ENCODE measurements around the gene ACSF3.
"Not testable (repeated sequence)": the region's sequence is repeated elsewhere in the genome, so short reads cannot be mapped to it uniquely, and the experiment has no call there.

The ACSF3 gene

DNA sequence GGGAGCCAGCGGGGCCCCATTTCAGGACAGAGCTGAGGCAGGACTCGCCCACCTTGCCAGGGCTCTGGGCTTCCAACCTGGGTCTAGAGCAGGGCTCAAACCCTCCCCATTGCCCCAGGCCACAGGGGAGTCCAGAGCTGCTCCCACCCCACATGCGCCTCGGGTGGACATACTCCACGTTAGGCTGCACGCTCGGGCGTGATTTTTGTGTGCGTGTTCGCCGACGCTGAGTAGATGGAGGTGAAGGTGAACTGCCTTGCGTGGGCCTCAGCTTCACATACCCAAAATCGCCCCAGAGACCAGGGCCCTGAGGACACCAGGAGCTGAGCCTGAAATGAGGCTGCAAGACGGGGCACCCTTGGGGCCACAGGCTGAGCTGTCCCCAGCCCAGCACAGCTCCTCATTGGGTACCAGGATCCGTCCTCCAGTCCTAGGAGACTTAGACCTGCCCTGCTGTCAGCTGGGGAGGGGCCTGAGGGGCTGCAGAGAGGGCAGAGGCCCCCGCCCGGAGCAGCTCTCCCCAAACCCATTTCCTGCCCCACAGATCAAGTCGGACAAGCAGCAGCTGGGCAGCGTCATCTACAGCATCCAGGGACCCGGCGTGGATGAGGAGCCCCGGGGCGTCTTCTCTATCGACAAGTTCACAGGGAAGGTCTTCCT, 86.1 kb downstream of the ACSF3 start:
- DNase-seq, result no peak

DNA sequence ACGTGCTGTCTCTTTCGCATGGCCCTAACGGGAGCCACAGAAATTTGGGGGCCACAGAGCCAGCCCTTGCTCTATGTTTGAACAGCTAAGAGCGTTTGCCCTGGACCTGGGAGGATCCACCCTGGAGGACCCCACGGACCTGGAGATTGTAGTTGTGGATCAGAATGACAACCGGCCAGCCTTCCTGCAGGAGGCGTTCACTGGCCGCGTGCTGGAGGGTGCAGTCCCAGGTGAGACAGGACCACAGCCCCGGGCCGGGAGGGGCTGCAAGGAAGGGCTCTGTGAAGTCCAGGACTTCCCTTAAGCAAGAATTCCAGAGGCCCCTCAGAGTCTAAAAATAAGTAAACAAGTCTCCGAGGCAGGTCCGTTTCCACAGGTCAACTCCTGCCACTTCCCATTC, 89.8 kb downstream of the ACSF3 start:
- DNase-seq, result no peak

DNA sequence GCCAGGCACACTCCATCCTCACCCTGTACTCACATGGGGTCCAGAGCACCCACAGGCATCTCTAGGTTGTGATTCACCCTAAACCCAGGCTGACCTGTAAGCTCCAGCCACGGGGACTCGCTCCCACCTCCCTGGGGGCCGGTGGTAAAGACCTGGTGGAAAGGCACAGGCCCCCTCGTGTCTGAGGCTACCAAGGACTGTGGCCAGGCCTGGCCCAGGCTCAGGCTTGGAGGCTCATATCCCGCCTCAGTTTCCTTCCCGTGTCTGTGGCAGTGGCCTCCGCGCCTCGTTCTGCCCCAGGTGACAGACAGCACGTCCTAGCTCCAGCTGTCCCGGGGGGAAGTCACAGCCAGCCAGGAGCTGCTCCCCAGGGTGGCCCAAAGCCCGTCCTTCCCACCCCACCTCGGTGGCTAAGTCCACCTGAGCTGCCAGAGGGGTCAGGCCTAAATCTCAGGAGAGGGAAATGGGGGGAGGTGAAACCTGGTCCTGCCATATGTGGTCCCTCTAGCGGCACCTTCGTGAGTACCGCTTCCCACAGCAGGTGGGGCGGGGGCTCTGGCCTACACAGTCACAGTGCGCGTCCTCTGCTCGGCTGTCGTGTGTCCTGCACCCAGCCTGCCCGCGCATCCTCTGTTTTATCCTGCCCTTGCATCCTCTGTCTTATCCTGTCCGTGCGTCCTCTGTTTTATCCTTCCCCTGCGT, 90.5 kb downstream of the ACSF3 start:
- DNase-seq, result no peak

DNA sequence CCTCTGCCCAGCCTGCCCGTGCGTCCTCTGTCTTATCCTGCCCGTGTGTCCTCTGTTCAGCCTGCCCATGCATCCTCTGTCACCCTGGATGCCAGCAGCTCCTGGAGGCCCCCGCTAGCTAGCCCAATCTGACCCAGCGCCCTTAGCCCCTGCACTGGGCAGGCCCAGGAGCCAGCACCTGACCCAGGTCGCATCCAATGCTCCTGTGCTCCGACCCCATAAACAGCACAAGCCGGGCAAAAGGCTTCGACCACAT, 91.0 kb downstream of the ACSF3 start:
- DNase-seq, result no peak

DNA sequence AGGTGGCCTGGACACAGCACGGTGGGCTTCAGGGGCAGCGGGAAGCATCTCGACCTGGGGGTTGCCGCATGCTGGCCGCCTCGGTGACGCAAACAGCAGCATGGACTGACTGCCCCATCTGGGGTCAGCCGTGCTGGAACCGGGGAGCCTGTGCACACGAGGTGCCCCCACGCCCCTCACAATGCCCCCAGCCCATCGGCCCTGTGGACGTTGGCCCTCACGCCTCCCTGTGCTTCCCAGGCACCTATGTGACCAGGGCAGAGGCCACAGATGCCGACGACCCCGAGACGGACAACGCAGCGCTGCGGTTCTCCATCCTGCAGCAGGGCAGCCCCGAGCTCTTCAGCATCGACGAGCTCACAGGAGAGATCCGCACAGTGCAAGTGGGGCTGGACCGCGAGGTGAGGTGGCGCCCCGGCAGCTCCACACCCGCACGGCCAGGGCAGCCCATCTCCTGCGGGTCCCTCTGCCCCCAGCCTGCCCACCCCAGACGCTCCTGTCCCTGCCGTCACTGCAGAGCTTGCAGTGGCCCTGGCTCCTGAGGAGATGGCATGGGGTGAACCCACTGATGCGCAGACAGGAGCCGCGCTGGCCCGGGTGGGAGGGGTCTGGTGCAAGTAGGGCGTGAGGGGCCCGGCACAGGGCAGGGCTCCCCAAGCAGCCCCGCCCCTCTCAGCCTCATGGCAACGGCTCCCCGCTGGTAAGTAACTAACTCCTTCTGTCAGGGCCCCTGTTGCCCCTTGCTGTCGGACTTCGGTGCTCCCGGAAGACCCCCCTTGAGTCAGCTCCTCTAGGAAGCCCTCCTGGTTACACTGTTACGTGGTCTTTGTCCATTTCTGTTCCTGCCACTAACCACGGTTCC, 91.5 kb downstream of the ACSF3 start:
- no peak for DNase-seq

DNA sequence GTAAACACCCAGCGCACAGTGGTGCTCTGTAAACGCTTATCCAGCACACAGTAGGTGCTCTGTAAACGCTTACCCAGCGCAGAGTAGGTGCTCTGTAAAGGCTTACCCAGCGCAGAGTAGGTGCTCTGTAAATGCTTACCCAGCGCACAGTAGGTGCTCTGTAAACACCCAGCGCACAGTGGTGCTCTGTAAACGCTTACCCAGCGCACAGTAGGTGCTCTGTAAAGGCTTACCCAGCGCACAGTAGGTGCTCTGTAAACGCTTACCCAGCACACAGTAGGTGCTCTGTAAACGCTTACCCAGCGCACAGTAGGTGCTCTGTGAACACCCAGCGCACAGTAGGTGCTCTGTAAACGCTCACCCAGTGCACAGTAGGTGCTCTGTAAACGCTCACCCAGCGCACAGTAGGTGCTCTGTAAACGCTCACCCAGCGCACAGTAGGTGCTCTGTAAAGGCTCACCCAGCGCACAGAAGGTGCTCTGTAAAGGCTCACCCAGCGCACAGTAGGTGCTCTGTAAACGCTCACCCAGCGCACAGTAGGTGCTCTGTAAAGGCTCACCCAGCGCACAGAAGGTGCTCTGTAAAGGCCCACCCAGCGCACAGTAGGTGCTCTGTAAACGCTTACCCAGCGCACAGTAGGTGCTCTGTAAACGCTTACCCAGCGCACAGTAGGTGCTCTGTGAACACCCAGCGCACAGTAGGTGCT, 92.4 kb downstream of the ACSF3 start:
- not testable (repeated sequence) for DNase-seq

DNA sequence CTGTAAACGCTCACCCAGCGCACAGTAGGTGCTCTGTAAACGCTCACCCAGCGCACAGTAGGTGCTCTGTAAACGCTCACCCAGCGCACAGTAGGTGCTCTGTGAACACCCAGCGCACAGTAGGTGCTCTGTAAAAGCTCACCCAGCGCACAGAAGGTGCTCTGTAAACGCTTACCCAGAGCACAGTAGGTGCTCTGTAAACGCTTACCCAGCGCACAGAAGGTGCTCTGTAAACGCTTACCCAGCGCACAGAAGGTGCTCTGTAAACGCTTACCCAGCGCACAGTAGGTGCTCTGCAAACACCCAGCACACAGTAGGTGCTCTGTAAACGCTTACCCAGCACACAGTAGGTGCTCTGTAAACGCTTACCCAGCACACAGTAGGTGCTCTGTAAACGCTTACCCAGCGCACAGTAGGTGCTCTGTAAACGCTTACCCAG, 93.0 kb downstream of the ACSF3 start:
- not testable (repeated sequence) for DNase-seq

DNA sequence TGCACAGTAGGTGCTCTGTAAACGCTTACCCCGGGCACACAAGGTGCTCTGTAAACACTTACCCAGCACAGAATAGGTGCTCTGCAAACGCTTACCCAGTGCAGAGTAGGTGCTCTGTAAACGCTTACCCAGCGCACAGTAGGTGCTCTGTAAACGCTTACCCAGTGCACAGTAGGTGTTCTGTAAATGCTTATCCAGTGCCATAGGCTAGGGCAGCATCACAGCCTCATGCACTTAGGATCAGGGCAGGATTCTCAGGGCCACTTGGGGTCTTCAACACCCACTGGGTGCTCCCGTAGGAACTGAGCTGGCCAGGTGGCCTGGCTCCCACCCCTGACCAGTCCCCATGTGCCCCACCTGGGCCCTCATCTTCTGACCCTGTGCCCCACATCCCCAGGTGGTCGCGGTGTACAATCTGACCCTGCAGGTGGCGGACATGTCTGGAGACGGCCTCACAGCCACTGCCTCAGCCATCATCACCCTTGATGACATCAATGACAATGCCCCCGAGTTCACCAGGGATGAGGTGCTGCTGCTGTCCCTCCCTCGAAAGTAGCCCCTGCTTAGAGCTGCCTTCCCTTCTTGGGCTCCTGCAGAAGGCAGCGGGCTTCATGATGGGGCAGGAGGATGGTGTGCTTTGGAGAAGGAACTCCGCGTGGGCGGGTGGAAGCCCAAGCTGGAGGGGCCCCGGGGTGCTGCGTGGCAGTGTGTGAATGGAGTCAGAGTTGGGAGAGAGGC, 93.5 kb downstream of the ACSF3 start:
- peak; percentile 27 for DNase-seq

DNA sequence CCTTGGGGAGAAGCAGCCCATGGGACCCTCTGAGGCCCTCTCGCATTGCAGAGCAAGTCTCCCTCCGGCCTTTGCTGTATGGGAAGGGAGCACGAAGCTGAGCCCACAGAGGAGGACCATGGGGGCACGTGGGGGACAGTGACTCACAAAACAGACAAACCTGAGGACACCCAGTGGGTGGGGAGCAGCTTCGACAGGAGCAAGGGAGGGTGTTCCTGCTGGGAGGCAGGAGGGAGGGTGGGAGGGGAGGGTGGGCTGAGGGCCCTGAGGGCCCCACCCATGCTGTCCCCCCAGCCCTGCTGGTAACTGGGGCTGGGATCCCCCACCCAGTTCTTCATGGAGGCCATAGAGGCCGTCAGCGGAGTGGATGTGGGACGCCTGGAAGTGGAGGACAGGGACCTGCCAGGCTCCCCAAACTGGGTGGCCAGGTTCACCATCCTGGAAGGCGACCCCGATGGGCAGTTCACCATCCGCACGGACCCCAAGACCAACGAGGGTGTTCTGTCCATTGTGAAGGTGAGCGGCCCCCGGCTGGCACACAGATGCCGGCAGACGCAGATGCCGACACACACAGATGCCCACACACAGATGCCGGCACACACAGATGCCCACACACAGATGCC, 94.2 kb downstream of the ACSF3 start:
- no peak for DNase-seq

DNA sequence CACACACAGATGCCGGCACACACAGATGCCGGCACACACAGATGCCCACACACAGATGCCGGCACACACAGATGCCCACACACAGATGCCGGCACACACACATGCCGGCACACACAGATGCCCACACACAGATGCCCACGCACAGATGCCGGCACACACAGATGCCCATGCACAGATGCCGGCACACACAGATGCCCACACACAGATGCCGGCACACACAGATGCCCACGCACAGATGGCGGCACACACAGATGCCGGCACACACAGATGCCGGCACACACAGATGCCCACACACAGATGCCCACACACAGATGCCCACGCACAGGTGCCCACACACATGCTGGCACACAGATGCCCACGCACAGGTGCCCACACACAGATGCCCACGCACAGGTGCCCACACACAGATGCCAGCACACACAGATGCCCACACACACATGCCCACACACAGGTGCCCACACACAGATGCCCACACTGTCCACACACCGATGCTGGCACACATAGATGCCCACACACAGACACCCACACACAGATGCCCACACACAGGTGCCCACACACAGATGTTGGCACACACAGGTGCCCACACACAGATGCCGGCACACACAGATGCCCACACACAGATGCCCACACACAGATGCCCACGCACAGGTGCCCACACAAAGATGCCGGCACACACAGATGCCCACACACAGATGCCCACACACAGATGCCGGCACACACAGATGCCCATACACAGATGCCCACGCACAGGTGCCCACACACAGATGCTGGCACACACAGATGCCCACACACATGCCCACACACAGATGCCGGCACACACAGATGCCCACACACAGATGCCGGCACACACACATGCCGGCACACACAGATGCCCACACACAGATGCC, 95.1 kb downstream of the ACSF3 start:
- not testable (repeated sequence) for DNase-seq

DNA sequence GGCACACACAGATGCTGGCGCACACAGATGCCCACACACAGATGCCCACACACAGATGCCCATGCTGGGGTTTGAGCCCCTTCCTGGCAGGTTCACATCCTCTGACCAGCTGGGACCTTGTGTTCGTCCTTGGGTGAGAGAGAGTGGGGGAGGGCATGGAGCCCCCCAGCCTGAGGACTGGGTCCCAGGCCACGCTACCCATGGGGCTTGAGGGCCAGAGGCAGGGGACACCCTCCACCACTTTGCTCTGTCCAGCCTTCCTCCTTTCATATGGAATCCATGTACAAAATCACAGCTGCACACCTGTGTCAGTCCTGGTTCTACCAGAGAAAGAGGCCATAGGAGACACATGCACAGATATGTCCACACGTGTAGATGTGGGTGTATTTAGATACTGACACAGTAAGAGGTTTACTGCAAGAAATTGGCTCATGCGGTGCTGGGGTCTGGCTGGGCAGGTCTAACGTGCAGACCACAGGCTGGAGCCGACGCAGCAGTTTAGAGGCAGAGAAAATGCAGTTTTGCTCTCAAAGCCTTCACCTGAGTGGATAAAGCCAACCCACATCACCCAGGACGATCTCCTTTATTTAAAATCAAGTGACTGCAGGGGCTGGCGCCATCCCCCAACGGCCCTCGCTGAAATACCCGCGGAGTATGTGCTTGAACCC, 95.8 kb downstream of the ACSF3 start:
- DNase-seq, result no peak

DNA sequence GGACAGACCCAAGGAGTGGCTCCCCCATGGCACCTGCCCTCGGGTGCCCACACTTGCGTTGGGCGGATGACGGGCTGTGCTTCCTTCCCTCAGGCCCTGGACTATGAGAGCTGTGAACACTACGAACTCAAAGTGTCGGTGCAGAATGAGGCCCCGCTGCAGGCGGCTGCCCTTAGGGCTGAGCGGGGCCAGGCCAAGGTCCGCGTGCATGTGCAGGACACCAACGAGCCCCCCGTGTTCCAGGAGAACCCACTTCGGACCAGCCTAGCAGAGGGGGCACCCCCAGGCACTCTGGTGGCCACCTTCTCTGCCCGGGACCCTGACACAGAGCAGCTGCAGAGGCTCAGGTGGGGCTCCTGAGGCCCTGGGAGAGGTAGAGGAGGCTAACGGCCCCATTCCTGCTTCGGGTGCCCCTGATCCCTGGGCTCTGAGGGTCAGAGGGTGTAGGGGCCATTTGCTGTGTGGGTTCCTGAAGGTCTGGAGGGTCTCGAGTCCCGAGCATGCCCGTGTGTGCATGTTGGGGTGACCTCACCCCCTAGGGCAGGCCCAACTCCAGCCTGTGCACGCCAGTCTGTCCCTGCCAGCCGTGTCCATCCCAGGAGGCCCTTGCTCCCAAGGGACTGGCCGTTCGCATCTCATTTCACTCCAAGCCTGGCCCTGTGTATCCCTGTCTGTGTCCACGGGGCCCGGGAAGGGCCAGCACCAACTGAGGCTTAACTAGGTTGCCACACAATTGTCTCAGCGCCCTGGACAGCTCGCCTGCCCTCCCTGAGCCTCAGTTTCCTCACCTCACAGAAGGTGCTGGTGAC, 96.7 kb downstream of the ACSF3 start:
- no peak for DNase-seq

DNA sequence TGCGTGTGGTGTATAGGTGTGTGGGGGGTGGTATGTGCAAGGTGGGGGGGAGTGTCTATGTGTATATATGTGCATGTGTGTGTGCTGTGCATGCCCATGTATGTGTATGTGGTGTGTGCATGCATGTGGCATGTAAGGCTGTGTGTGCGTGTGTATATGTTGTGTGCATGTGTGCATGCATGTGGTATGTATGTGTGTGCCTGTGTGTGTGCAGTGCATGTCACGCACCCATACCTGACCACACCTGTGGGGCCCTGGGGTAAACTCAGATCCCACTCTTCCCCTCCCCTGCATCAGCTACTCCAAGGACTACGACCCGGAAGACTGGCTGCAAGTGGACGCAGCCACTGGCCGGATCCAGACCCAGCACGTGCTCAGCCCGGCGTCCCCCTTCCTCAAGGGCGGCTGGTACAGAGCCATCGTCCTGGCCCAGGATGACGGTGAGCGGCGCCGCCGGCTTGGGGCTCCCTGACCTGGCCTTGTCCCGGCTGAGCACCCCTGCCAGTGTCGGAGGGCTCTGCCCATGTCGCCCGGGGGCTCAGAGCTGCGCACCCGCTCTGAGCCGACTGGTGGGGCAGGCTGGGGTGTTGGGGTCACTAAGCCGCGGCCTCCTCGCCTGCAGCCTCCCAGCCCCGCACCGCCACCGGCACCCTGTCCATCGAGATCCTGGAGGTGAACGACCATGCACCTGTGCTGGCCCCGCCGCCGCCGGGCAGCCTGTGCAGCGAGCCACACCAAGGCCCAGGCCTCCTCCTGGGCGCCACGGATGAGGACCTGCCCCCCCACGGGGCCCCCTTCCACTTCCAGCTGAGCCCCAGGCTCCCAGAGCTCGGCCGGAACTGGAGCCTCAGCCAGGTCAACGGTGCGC, 97.6 kb downstream of the ACSF3 start:
- no peak for DNase-seq

DNA sequence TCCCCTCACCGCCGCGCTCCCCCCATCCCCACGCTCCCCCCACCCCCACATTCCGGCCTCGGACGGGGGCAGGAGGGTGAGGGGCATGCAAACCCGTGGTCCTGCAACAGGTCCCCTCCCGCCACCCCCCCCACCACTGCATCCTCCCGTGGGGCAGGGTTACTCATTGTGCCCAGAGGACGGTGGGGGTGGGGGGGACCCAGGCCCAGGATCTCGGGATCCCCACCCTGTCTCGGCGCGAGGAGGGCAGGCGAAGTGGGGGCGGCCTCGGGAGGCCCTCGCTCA, 98.2 kb downstream of the ACSF3 start:
- DNase-seq, result no peak

DNA sequence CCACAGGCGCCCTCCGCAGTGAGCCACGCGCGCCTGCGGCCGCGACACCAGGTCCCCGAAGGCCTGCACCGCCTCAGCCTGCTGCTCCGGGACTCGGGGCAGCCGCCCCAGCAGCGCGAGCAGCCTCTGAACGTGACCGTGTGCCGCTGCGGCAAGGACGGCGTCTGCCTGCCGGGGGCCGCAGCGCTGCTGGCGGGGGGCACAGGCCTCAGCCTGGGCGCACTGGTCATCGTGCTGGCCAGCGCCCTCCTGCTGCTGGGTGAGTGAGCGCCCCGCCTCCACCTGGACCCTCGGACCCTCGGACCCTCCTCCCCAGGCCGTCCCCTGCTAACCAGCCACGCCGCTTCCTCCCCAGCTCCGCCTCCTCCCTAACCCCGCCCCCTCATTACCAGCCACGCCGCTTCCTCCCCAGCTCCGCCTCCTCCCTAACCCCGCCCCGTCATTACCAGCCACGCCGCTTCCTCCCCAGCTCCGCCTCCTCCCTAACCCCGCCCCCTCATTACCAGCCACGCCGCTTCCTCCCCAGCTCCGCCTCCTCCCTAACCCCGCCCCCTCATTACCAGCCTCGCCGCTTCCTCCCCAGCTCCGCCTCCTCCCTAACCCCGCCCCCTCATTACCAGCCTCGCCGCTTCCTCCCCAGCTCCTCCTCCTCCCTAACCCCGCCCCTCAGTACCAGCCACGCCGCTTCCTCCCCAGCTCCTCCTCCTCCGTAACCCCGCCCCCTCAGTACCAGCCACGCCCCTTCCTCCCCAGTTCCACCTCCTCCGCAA, 98.7 kb downstream of the ACSF3 start:
- peak; percentile 92 for DNase-seq

DNA sequence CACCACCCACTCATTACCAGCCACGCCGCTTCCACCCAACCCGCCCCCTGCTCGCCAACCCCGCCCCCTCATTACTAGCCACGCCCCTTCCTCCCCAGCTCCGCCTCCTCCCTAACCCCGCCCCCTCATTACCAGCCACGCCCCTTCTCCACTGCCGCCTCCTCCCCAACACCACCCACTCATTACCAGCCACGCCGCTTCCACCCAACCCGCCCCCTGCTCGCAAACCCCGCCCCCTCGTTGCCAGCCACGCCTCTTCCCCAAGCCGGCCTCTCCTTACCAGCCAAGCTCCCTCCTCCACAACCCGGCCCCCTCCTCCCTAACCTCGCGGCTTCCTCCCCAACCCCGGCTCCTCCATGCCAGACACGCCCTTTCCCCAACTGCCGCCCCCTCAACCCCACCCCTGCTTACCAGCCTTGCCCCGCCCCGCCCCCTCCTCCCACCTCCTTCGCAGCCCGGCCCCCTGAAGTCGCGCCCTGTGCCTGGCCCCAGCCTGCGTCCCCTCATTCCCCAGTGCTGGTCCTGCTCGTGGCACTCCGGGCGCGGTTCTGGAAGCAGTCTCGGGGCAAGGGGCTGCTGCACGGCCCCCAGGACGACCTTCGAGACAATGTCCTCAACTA, 99.4 kb downstream of the ACSF3 start:
- peak; percentile 87 for DNase-seq

DNA sequence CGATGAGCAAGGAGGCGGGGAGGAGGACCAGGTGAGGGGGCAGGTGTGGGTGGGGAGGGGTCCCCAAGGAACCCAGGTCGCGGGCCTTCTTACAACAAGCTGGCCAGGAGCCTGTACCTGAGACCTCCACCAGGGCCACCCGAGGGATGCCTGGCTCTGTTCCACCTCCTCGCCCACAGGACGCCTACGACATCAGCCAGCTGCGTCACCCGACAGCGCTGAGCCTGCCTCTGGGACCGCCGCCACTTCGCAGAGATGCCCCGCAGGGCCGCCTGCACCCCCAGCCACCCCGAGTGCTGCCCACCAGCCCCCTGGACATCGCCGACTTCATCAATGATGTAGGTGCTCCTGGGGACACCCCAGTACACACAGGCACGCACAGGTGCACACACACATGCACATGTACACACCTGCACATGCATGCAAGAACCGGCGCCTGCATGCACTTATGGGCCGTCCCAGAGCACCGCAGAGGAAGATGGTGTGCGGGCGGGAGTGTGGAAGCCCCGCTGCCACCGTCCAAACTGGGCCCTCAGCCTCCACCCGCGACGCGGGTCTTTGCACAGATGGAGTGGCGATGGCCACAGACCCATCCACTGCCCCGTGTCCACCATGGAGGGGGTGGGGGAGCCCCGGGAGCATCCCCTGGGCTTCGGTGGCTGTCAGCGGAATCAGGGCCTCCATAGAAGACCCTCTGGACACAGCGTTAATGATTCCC, 100.1 kb downstream of the ACSF3 start:
- no peak for DNase-seq

Data from fibroblast of skin of right quadriceps (primary cell).